ENCODE data around the gene CHTOP.

CHTOP gene

GRCh38 chr1:153659656-153660055 lies 25.8 kb downstream of the CHTOP start:
- peaks cover 17% of the 10 kb centered on the region for H3K4me1 ChIP-seq (ENCODE audit: control insufficient read depth, low read length)
- H3K79me2 ChIP-seq (ENCODE audit: control insufficient read depth, low read length), result peaks cover 14% of the 10 kb centered on the region
- peaks cover 46% of the 10 kb centered on the region for H3F3A ChIP-seq (ENCODE audit: control insufficient read depth, insufficient read depth)
- H3K36me3 ChIP-seq (ENCODE audit: control insufficient read depth, low read length), result peaks cover 43% of the 10 kb centered on the region
- H4K20me1 ChIP-seq (ENCODE audit: control insufficient read depth, insufficient read depth, low read depth, low read length), result no peaks in the 10 kb centered on the region
- no peaks in the 10 kb centered on the region for H3K9me2 ChIP-seq (replicated peaks; ENCODE audit: control insufficient read depth, low read length)
- H3K27me3 ChIP-seq (ENCODE audit: control insufficient read depth, low read length), result no peaks in the 10 kb centered on the region
- H3K27ac ChIP-seq (ENCODE audit: low read depth, low read length), result no peak overlapping the region
- H3K4me3 ChIP-seq (ENCODE audit: low read length), result peak overlapping the region; percentile 89
- H3K9me3 ChIP-seq (ENCODE audit: control insufficient read depth, insufficient read depth, low read length), result no peaks in the 10 kb centered on the region
- H3K4me2 ChIP-seq (ENCODE audit: low read length), result peak overlapping the region; percentile 76
- TF ChIP-seq, protein P1, sequence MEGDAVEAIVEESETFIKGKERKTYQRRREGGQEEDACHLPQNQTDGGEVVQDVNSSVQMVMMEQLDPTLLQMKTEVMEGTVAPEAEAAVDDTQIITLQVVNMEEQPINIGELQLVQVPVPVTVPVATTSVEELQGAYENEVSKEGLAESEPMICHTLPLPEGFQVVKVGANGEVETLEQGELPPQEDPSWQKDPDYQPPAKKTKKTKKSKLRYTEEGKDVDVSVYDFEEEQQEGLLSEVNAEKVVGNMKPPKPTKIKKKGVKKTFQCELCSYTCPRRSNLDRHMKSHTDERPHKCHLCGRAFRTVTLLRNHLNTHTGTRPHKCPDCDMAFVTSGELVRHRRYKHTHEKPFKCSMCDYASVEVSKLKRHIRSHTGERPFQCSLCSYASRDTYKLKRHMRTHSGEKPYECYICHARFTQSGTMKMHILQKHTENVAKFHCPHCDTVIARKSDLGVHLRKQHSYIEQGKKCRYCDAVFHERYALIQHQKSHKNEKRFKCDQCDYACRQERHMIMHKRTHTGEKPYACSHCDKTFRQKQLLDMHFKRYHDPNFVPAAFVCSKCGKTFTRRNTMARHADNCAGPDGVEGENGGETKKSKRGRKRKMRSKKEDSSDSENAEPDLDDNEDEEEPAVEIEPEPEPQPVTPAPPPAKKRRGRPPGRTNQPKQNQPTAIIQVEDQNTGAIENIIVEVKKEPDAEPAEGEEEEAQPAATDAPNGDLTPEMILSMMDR (IDR thresholded peaks at IDR 0.05; ENCODE audit: low read depth, low read length, poor library complexity, severe bottlenecking), result no peak
- TF ChIP-seq EZH2phosphoT487 (IDR thresholded peaks at IDR 0.05; ENCODE audit: borderline replicate concordance, low read length), result no peak

GRCh38 chr1:153661111-153661708 lies 27.3 kb downstream of the CHTOP start:
- Histone ChIP-seq H3K27me3 (ENCODE audit: control insufficient read depth, low read length) (no peaks in the 10 kb centered on the region), H3K9me3 (ENCODE audit: control insufficient read depth, insufficient read depth, low read length) (no peaks in the 10 kb centered on the region), H3K9me2 (replicated peaks; ENCODE audit: control insufficient read depth, low read length) (no peaks in the 10 kb centered on the region), H3F3A (ENCODE audit: control insufficient read depth, insufficient read depth) (peaks cover 55% of the 10 kb centered on the region), H3K79me2 (ENCODE audit: control insufficient read depth, low read length) (peaks cover 14% of the 10 kb centered on the region), H3K4me2 (ENCODE audit: low read length) (no peak overlapping the region), H4K20me1 (ENCODE audit: control insufficient read depth, insufficient read depth, low read depth, low read length) (no peaks in the 10 kb centered on the region), H3K4me1 (ENCODE audit: control insufficient read depth, low read length) (peaks cover 17% of the 10 kb centered on the region), H3K27ac (ENCODE audit: low read depth, low read length) (no peak overlapping the region), H3K4me3 (ENCODE audit: low read length) (no peak overlapping the region), H3K36me3 (ENCODE audit: control insufficient read depth, low read length) (peaks cover 58% of the 10 kb centered on the region)
- TF ChIP-seq EZH2phosphoT487 (IDR thresholded peaks at IDR 0.05; ENCODE audit: borderline replicate concordance, low read length), result no peak
- TF ChIP-seq, protein P1 (IDR thresholded peaks at IDR 0.05; ENCODE audit: low read depth, low read length, poor library complexity, severe bottlenecking), result no peak

- no peak for TF ChIP-seq EZH2phosphoT487 (IDR thresholded peaks at IDR 0.05; ENCODE audit: borderline replicate concordance, low read length)
- TF ChIP-seq, protein P1 (IDR thresholded peaks at IDR 0.05; ENCODE audit: low read depth, low read length, poor library complexity, severe bottlenecking), result no peak
- Histone ChIP-seq H3F3A (ENCODE audit: control insufficient read depth, insufficient read depth) (peaks cover 53% of the 10 kb centered on the region), H3K79me2 (ENCODE audit: control insufficient read depth, low read length) (peaks cover 15% of the 10 kb centered on the region), H3K4me2 (ENCODE audit: low read length) (no peak overlapping the region), H3K9me2 (replicated peaks; ENCODE audit: control insufficient read depth, low read length) (no peaks in the 10 kb centered on the region), H3K9me3 (ENCODE audit: control insufficient read depth, insufficient read depth, low read length) (no peaks in the 10 kb centered on the region), H3K4me1 (ENCODE audit: control insufficient read depth, low read length) (peaks cover 17% of the 10 kb centered on the region), H3K27ac (ENCODE audit: low read depth, low read length) (no peak overlapping the region), H3K27me3 (ENCODE audit: control insufficient read depth, low read length) (no peaks in the 10 kb centered on the region), H3K36me3 (ENCODE audit: control insufficient read depth, low read length) (peaks cover 69% of the 10 kb centered on the region), H4K20me1 (ENCODE audit: control insufficient read depth, insufficient read depth, low read depth, low read length) (no peaks in the 10 kb centered on the region), H3K4me3 (ENCODE audit: low read length) (no peak overlapping the region)
Measured at GRCh38 chr1:153662269-153662668, 28.4 kb downstream of the CHTOP start.

All from DOHH2 (cell line).